Glutamatergic neuron (in vitro differentiated cells): ENCODE results near the gene PARVB. TPM values are rescaled to one million over a fixed set of nuclear protein-coding genes. Genes with fewer than 3 reads are reported as not detected.
A peak's percentile ranks its signal among the peaks of the same experiment; 100 is the strongest.

Experiments
- DNase-seq: peaks from one replicate; pipeline ENCODE4 v3.0.0; 2022
- H3K27ac Mint-ChIP-seq: one replicate; pipeline ENCODE4 v1.8.0; 2020; ENCODE audit warnings: mild to moderate bottlenecking, mixed read lengths, inconsistent platforms; ENCODE audit not compliant: unreplicated experiment
- H3K27me3 Mint-ChIP-seq: one replicate; pipeline ENCODE4 v1.8.0; 2020; ENCODE audit warnings: mild to moderate bottlenecking, moderate library complexity, mixed read lengths, inconsistent platforms; ENCODE audit not compliant: unreplicated experiment
- H3K36me3 Mint-ChIP-seq: one replicate; pipeline ENCODE4 v1.8.0; 2020; ENCODE audit warnings: mild to moderate bottlenecking, mixed read lengths, inconsistent platforms; ENCODE audit not compliant: unreplicated experiment
- H3K4me1 Mint-ChIP-seq: one replicate; pipeline ENCODE4 v1.8.0; 2020; ENCODE audit warnings: mild to moderate bottlenecking, low read depth, mixed read lengths, inconsistent platforms; ENCODE audit not compliant: unreplicated experiment
- H3K4me3 Mint-ChIP-seq: one replicate; pipeline ENCODE4 v1.8.0; 2020; ENCODE audit warnings: mild to moderate bottlenecking, mixed read lengths, inconsistent platforms; ENCODE audit not compliant: unreplicated experiment
- H3K9me3 Mint-ChIP-seq: one replicate; pipeline ENCODE4 v1.8.0; 2020; ENCODE audit warnings: mild to moderate bottlenecking, moderate library complexity, mixed read lengths, inconsistent platforms; ENCODE audit not compliant: unreplicated experiment
- CTCF ChIP-seq: fragments of 200-600 bp; sonication (generic); IDR thresholded peaks from one replicate; pipeline ENCODE4 v1.5.0; 2021; ENCODE audit not compliant: partially characterized antibody, unreplicated experiment
- total RNA-seq: library from RNA; stranded (reverse); fragmentation: NEBNext Ultra II Directional; extraction: Animal tissue kit (Norgen Biotek cat#: 25700); gene quantifications from one replicate; pipeline ENCODE4 v1.2.1, GENCODE V29; 2021; ENCODE audit not compliant: unreplicated experiment

PARVB gene
- total RNA-seq, 1 donor from 2014 or later: 7.7 TPM

- no peak for TF ChIP-seq CTCF
- no peaks in the 10 kb centered on the region for H3K9me3 Mint-ChIP-seq
- H3K4me1 Mint-ChIP-seq: peaks cover 17% of the 10 kb centered on the region
- H3K36me3 Mint-ChIP-seq: no peaks in the 10 kb centered on the region
- H3K27me3 Mint-ChIP-seq: no peaks in the 10 kb centered on the region
- peak; percentile 42 for DNase-seq
- H3K27ac Mint-ChIP-seq: no peak overlapping the region
- no peak overlapping the region for H3K4me3 Mint-ChIP-seq
Observed at GRCh38 chr22:44033694-44034093, 9.6 kb downstream of the PARVB start.

DNA sequence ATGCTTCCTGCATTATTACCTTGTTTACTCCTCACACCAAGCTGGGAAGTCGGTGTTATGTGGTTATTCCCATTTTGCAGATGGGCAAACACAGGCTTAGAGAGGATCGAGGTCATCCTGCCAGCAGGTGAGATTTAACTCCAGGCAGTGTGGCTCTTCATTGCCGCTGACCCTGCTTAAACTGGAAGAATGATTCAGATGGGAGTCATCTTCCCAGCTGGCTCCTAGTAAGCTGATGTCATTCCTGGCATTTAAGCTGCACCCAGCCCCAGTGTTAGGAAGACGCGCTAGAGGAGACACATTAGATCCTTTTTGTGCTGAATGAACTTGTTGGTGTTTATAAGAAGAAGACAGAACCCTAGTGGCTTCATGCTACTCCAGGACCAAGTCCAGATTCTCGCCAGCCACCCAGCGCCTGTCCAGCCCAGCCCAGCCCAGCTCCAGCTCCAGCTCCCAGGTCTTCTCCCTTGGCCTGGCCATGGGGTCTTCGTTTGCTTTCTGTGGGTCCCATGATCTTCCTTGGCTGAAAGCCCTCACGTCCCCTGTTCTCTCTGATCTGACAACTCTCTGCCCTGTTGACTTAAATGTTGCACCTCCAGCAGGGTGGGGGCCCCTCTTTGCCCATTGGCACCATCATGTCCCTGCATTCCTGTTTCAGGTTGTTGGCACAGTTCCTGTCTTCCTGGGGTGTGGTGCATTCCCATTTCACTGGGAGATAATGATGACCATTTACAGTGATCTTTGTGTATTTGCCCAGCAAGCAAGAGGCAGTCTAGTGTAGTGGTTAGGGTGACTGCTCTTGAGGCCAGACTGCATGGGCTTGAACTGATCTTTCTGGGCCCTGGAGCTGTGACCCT lies 13.6 kb downstream of the PARVB start:
- Mint-ChIP-seq H3K27me3 (no peaks in the 10 kb centered on the region), H3K9me3 (no peaks in the 10 kb centered on the region), H3K4me1 (peaks cover 11% of the 10 kb centered on the region), H3K27ac (no peak overlapping the region), H3K4me3 (no peak overlapping the region), H3K36me3 (peaks cover 4% of the 10 kb centered on the region)
- no peak for TF ChIP-seq CTCF
- no peak for DNase-seq

DNA sequence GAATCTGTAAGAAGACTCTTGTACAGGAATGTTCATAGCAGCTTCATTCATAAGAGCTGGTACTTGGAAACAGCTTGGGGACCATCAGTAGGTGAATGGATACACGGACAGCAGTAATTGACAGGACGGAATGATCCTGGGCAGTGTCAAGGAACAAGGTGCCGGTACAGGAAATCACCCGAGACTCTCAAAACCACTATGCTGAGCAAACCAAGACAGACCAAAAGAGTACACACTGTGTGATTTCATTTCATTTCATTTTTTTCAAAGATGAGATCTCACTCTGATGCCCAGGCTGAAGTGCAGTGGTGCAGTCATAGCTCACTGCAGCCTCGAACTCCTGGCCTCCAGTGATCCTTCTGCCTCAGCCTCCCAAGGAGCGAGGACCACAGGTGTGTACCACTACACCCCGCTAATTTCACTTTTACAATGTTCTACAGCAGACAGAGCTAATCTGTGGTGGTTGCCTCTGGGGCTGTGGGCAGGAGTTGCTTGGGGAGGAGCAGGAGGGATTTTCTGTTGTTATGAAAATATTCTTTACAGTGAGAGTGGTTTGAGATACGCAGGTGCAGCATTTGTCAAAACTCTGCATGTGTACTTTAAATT lies 15.6 kb downstream of the PARVB start:
- TF ChIP-seq CTCF: no peak
- Mint-ChIP-seq H3K27ac (no peak overlapping the region), H3K4me1 (peaks cover 5% of the 10 kb centered on the region), H3K36me3 (peaks cover 4% of the 10 kb centered on the region), H3K9me3 (no peaks in the 10 kb centered on the region), H3K4me3 (no peak overlapping the region), H3K27me3 (no peaks in the 10 kb centered on the region)
- no peak for DNase-seq

DNA sequence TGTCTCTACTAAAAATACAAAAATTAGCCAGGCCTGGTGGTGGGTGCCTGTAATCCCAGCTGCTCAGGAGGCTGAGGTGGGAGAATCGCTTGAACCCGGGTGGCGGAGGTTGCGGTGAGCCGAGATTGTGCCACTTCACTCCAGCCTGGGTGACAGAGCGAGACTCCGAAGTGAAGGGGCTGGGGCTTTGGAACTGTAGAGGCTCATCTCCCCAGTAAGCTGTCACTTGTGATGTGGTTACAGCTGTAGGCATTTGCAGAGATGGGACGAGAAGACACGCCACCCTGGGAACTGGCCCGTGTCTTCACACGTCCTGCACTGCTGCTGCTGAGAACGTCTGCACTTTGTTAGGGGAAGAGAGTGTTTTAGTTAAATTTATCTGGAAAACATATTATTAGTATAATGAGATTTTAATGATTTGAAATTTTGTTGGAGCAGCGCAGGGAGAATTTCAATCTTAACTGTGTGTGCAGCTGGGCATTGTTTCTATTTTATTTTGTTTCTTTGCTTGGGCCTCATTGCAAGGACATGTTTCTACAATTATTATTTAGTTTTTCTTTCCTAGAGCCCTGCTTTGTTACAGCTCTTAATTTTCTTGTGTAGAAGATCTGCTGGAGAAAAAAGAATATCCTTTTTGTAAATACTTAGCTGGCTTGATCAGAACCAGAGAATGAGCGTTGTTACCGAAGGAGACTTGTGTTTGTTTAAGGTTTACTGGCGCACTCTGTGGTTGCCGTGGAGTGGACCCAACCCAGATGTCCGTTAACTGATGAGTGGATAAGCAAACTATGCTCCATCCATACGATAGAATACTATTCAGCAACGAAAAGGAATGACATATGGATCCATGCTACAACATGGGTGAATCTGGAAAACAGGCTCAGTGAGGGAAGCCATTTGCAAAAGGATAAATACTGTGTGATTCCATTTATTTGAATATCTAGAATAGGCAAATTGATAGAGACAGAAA lies 18.4 kb downstream of the PARVB start:
- no peak for DNase-seq
- Mint-ChIP-seq H3K4me3 (no peak overlapping the region), H3K27ac (no peak overlapping the region), H3K36me3 (peaks cover 10% of the 10 kb centered on the region), H3K4me1 (peaks cover 5% of the 10 kb centered on the region), H3K27me3 (peaks cover 1% of the 10 kb centered on the region), H3K9me3 (no peaks in the 10 kb centered on the region)
- TF ChIP-seq CTCF: no peak
